Kidney (tissue), 14 donors: ENCODE data around the gene TIMM10. TPM values are rescaled to one million over a fixed set of nuclear protein-coding genes. Genes with fewer than 3 reads are reported as not detected.

Experiments
- DNase-seq, 5 donors: peaks; one replicate each; pipeline ENCODE4 v3.0.0-alpha.2; 2013 to 2020
- FAIRE-seq: peaks from 2 replicates; lab custom pipeline; 2012; peaks lifted over from hg19 to GRCh38; lab: Jason Lieb, UNC
- H3K27ac ChIP-seq, 2 donors: one replicate each; pipeline ENCODE4 v1.7.0; 2013; ENCODE audit warnings: low read depth in 2 of 2, low read length in 2 of 2, inconsistent platforms in 1 of 2
- H3K27me3 ChIP-seq: one replicate; pipeline ENCODE4 v1.7.1; 2013; ENCODE audit warnings: low read length, inconsistent platforms; ENCODE audit not compliant: control insufficient read depth, insufficient read depth
- H3K36me3 ChIP-seq, 3 donors: one replicate each; pipeline versions ENCODE4 v1.7.0 to v1.7.1; 2013; ENCODE audit warnings: low read length in 3 of 3, control low read depth in 1 of 3, inconsistent platforms in 1 of 3; ENCODE audit not compliant: insufficient read depth in 3 of 3, control insufficient read depth in 2 of 3
- H3K4me1 ChIP-seq, 3 donors: one replicate each; pipeline versions ENCODE4 v1.7.0 to v1.7.1; 2013; ENCODE audit warnings: low read length in 3 of 3, inconsistent platforms in 1 of 3, low read depth in 1 of 3; ENCODE audit not compliant: control insufficient read depth in 2 of 3, insufficient read depth in 2 of 3
- H3K4me3 ChIP-seq, 3 donors: one replicate each; pipeline versions ENCODE4 v1.7.0 to v1.8.1; 2013; ENCODE audit warnings: low read length in 3 of 3, control low read depth in 1 of 3, inconsistent platforms in 1 of 3
- H3K9ac ChIP-seq, 3 donors: one replicate each; pipeline versions ENCODE4 v1.7.0 to v1.7.1; 2013; ENCODE audit warnings: low read length in 3 of 3, control low read depth in 1 of 3, inconsistent platforms in 1 of 3
- H3K9me3 ChIP-seq, 3 donors: one replicate each; pipeline versions ENCODE4 v1.7.0 to v1.7.1; 2013; ENCODE audit warnings: low read length in 3 of 3, control low read depth in 1 of 3, inconsistent platforms in 1 of 3; ENCODE audit not compliant: control insufficient read depth in 2 of 3, insufficient read depth in 1 of 3
- intact Hi-C: fragments of 100-400 bp; cut with DNase I; formaldehyde crosslinking; loops from one replicate; pipeline ENCODE4 v1.11.1; 2022
- polyA plus RNA-seq: library from polyadenylated mRNA; stranded (reverse); fragments of 350-450 nt; fragmentation: Illumina TruSeq; extraction: RNeasy Lipid Tissue Mini Kit (QIAGEN cat#74804); gene quantifications from one replicate; pipeline ENCODE4 v1.2.3, GENCODE V29; 2014; ENCODE audit warnings: low read depth, low replicate concordance; ENCODE audit not compliant: insufficient read depth
- total RNA-seq: library from RNA; stranded (reverse); fragmentation: NEBNext Ultra II Directional; extraction: Animal tissue kit (Norgen Biotek cat#: 25700); gene quantifications from one replicate; pipeline ENCODE4 v1.2.1, GENCODE V29; 2021
- TF ChIP-seq, protein P1 (sequence below): IDR thresholded peaks from 3 replicates; pipeline ENCODE4 v1.5.1; 2012; ENCODE audit warnings: mild to moderate bottlenecking, moderate library complexity, borderline replicate concordance; ENCODE audit not compliant: insufficient read depth; ENCODE audit errors: extremely low read depth
- donor health status: control.
- donor health status: control.
- donor health status: control.
- donor health status: control.
- donor health status: control.
- donor health status: DM: yes; HTN: yes; CAD: no.
- donor health status: Normal renal cell carcinoma (clear cell type).

TIMM10 gene
- total and polyA plus RNA-seq, 2 donors from 2014 or later = 38.6 to 174 TPM

DNA sequence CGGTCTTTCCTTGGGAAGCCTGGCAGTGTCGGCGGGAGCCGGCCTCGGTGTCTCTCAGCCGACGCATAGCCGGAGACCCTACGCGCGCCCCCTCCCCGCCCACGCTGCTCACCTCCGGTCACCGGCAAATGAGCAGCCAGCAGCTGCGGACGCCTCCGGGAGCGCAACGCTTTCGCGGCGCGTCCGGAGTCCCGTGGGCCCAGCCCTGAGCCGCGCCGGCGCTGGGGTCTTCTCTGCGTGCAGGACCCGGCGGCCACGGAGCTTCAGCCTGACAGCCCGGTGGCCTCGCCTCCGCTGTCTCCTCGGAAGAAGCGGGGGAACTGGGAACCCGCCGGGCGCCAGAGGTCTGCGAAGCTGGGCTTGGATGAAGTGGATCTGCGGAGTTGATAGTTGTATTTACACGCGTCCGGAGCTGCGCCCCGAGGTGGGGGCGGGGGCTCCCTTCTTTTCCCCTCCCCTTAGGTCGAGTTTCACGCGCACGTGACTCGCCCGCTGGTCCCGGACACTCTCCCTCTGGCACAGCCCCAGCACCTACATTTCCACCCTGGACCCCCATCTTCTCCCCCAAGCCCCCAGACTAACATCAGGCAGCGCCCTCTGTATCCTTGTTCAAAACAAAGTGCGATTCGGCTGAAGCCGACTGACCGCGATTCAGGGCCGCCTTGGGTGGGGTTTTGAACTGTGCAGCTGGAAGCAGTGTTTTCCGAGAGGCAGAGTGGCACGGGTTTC is 15.1 kb downstream of the TIMM10 start, which contains the start of gene SLC43A1:
Gene SLC43A1, minus strand, starts transcription at position 371 of the 729 bp plus-strand sequence. CDS start 1,591 bp downstream, outside the sequence.
- Histone ChIP-seq H3K9me3 (no peaks in the 10 kb centered on the region), H3K36me3 (no peaks in the 10 kb centered on the region), H3K4me1 (peaks cover 0 to 9% (median 0%) of the 10 kb centered on the region in 3 donors), H3K27me3 (peaks cover 4% of the 10 kb centered on the region), H3K9ac (peak within 1 kb of the TSS; percentile 48 to 53 (median 52)), H3K4me3 (peak within 1 kb of the TSS; percentile 61 to 82 (median 77)), H3K27ac (peak within 1 kb of the TSS in 1 of 2 donors; percentile 23)
- intact Hi-C loops = no loop called here
- DNase-seq (peak; percentile 46 to 88 (median 67)), FAIRE-seq (no peak)
- TF ChIP-seq, protein P1, sequence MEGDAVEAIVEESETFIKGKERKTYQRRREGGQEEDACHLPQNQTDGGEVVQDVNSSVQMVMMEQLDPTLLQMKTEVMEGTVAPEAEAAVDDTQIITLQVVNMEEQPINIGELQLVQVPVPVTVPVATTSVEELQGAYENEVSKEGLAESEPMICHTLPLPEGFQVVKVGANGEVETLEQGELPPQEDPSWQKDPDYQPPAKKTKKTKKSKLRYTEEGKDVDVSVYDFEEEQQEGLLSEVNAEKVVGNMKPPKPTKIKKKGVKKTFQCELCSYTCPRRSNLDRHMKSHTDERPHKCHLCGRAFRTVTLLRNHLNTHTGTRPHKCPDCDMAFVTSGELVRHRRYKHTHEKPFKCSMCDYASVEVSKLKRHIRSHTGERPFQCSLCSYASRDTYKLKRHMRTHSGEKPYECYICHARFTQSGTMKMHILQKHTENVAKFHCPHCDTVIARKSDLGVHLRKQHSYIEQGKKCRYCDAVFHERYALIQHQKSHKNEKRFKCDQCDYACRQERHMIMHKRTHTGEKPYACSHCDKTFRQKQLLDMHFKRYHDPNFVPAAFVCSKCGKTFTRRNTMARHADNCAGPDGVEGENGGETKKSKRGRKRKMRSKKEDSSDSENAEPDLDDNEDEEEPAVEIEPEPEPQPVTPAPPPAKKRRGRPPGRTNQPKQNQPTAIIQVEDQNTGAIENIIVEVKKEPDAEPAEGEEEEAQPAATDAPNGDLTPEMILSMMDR = no peak

DNA sequence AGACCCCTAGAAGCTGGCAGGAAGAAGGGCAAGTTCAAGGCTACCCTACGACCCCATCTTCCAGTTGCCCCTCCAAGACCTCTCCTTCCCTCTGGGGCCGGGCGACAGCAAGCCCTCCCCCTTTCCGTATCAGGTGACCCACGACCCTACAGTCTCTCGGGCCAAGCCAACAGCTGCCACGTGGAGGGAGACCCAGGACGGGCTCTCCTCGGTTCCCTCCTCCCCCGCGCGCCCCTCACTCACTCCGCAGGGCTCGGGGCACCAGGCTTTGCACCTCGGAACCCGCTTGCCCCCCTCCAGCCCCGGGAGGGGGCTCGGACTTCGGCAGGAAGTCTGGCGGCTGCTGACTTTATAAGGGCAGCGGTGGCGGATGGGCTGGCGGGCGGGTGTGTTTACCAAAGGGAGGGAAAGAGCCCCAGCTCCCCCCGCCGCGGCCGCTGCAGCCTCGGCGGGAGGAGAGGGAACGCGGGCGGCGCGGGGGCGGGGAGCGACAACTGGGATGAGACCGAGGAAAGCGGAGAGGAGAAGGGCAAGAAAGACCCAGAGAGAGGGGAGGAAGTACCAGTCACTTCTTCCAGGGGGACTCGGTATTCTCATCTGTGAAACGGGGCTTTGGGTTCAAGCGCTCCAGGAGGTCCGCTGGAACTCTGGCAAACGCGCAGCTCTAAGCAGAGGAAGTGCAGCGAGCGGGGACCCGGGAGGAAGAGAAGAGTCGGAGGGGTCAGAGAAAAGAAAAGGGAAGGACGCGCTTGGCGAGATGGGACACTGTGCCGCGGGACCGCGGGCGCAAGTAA is 15.8 kb downstream of the TIMM10 start:
- Histone ChIP-seq H3K9me3 (no peaks in the 10 kb centered on the region), H3K4me3 (peak overlapping the region; percentile 61 to 82 (median 77)), H3K27me3 (peaks cover 4% of the 10 kb centered on the region), H3K36me3 (no peaks in the 10 kb centered on the region), H3K4me1 (peaks cover 0 to 9% (median 0%) of the 10 kb centered on the region in 3 donors), H3K27ac (no peak overlapping the region), H3K9ac (peak overlapping the region; percentile 41 to 53 (median 52))
- intact Hi-C loops = no loop called here
- DNase-seq = peak; percentile 51 to 89 (median 68)
- TF ChIP-seq, protein P1 = no peak
- no peak for FAIRE-seq

DNA sequence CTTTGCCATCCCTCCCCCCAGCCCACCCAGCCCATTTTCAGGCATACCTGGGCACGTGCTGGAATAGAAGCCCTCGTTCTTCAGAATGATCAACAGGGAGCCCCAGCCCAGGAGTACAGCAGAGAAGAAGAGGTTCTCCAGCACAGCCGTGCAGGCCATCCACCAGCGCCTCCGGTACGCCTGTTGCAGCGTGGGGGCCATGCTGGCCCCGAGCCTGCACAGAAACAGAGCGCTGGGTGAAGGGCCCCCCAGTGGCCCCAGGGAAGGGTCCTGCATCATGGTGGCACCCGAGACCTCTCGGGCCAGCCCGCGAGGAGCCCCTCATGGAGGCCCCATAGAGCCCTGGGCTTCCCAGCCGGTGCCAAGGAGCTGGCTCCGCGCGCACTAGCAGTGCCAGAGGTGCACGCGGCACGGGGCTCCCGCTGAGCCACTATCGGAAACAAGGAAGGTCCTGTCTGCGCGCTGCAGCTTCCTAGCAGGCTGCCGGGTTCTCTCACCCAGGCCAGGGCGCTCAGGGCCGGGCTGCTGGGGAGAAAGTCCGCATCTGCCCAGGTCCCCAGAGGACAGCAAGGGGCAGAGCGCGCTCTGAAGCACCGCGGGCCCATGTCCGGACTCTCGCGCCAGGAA is 16.5 kb downstream of the TIMM10 start:
- Histone ChIP-seq H3K36me3 (no peaks in the 10 kb centered on the region), H3K27me3 (peaks cover 4% of the 10 kb centered on the region), H3K9me3 (no peaks in the 10 kb centered on the region), H3K27ac (no peak overlapping the region), H3K9ac (peak overlapping the region in 2 of 3 donors; percentile 40 to 41), H3K4me1 (peaks cover 0 to 9% (median 0%) of the 10 kb centered on the region in 3 donors), H3K4me3 (peak overlapping the region; percentile 20 to 82 (median 72))
- DNase-seq = peak; percentile 24 to 83 (median 48)
- no peak for FAIRE-seq
- intact Hi-C loops = no loop called here
- TF ChIP-seq, protein P1 = no peak
